Camera-type eye (tissue), 1 donor: ENCODE results near the gene CDPF1. TPM values are rescaled to one million over a fixed set of nuclear protein-coding genes. Genes with fewer than 3 reads are reported as not detected.

Experiments
- total RNA-seq: library from RNA; depleted of rRNA; stranded (reverse); fragments of >200 nt; gene quantifications from one replicate; pipeline ENCODE4 v1.2.3, GENCODE V29; 2014

The CDPF1 gene
- 19.4 TPM for total RNA-seq

GRCh38 chr22:46250035-46250782 lies at the start of gene CDPF1:
Gene CDPF1 (minus strand): TSS chr22:46250293. CDS start chr22:46248284, 2,009 bp downstream.

GRCh38 chr22:46296257-46297150 lies 46.4 kb upstream of the CDPF1 start, which contains the start of gene GTSE1:
Gene GTSE1 (plus strand): TSS chr22:46296870. CDS start chr22:46297401, 531 bp downstream.

GRCh38 chr22:46267431-46268279 lies 17.6 kb upstream of the CDPF1 start, which contains the start of gene TTC38:
Gene TTC38 (plus strand): TSS chr22:46268008. CDS start chr22:46268040, 32 bp downstream.

GRCh38 chr22:46263216-46263590 lies 13.1 kb upstream of the CDPF1 start, which contains the start of gene PKDREJ:
Gene PKDREJ (minus strand): TSS chr22:46263343. CDS start chr22:46263322, 21 bp downstream.

Other genes with a start within 250 kb of the CDPF1 start
- 31.6 TPM for gene PPARA, start 99.8 kb downstream of the CDPF1 start, total RNA-seq
- 0.05 TPM for gene PKDREJ, start 13.1 kb upstream of the CDPF1 start, total RNA-seq
- 49.4 TPM for gene TTC38, start 17.7 kb upstream of the CDPF1 start, total RNA-seq
- 5.7 TPM for gene GTSE1, start 46.6 kb upstream of the CDPF1 start, total RNA-seq
- 53.7 TPM for gene TRMU, start 85.4 kb upstream of the CDPF1 start, total RNA-seq